DMS79 (cell line): Measurements from ENCODE around the gene ID3.
A peak's percentile ranks its signal among the peaks of the same experiment; 100 is the strongest.

Experiments
- DNase-seq: peaks from one replicate; lab custom pipeline; 2025; lab: John Stamatoyannopoulos, UW

ID3 gene

DNA sequence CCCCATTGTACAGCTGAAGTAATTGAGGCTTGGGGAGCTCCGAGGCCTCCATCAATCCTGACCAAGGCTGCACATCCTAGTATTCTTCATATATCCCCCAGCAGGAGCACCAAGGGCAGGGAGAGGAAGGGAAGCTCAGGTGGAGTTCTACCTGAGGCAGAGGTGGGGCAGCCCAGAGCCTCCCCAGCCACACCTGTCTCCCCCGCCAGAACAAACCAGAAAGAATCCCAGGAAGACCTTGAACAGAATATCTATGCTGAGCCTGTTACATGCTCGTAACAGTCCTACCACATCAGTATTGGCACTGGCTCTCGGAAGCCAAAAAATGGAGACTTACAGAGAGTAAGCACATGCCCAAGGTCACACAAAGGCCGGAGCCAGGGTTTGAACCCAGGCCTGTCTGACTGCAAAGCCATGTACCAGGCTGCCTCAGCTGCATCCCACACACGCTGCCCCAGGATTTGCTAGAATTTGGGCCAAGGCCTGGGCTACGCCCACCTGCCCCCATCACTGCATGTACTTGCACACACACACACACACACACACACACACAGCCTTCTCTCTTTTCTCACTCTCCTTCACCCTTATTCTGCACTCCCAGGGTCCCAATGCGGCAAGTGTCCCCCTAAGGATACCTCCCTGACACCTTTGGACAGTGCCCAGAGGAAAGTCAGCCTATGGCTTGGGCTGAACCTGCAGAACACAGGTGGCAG lies 32.8 kb downstream of the ID3 start:
- no peak for DNase-seq

DNA sequence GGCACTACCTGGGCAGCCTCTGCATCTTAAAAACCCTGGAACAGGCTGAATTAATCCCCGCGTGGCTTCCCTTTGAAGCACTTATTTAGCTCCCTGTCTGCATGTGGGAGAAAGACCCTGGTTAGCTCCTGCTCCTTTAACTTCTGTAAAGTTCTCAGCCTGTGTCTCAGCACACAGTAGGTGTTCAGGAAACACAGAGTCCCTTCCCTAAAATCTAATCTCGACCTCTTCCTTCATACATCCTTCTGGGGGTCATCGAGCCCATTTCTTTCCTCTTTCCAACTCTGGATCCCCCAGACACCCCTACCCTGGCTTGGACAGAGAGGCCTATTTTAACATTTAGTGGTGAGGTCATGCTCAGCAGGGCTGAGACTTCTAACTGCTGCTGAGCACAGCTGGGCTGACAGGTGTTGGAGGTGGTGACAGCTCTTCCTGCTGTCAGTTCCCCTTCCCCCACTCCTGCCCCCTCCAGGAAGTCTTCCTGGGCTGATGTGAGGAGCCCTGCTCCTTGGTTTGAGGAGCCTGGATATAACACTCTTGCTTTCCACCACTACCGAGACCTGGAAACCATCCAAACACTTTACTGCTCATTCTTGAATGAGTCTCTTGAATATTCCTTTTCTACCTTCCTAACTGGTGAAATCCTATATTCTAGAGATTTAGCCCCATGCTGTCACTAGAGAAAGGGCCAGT lies 33.6 kb downstream of the ID3 start:
- DNase-seq, result no peak

DNA sequence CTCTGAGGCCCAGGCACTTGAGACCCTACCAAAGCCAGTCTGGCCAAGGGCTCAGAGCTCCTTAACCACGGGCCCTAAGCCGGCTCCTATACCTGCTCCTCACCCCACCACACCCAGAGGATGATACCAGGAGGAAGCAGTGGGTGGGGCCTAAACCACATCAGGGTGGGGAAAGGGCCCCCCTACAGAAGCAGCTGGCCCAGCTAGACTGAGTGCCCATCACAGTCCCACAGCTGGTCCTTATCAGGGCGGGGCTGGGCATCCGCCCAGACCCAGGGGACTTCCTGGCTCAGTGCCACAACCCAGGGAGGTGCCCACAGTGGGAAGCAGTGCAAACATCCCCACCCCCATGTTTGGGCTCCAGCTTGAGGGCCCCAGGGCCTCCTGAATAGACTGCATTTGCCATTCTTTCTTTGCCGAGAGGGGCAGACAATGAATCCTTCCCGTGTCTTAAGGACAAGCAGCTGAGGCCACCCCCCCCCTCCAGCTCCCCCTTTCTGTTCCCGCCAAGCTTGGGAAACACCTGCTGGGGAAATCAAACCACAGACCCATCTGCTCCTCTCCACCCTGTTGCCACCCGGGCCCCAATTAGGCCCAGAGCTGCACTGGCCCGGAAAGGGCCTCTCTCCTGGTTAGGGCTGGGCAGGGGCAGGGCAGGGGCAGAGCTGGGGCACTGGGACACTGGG lies 34.4 kb downstream of the ID3 start:
- DNase-seq, result peak; percentile 84

DNA sequence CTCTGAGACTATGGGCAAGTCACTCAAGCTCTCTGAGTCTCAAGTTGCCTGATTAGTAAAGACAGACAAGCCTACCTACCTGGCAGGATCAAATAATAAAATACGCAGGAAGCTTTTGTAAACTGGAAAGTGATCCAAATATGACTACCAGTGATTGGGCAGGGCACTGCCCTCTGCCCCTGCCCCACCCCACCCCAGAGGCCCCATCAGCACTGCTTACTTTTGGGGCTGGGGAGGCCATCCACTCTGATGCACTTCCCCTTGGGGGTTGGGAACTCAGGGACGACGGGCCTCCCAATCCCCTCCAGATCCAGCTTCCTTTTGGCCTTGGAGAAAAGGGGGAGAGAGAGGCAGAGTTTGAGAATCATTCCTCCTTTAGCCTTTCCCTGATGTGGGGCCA lies 35.1 kb downstream of the ID3 start:
- no peak for DNase-seq

DNA sequence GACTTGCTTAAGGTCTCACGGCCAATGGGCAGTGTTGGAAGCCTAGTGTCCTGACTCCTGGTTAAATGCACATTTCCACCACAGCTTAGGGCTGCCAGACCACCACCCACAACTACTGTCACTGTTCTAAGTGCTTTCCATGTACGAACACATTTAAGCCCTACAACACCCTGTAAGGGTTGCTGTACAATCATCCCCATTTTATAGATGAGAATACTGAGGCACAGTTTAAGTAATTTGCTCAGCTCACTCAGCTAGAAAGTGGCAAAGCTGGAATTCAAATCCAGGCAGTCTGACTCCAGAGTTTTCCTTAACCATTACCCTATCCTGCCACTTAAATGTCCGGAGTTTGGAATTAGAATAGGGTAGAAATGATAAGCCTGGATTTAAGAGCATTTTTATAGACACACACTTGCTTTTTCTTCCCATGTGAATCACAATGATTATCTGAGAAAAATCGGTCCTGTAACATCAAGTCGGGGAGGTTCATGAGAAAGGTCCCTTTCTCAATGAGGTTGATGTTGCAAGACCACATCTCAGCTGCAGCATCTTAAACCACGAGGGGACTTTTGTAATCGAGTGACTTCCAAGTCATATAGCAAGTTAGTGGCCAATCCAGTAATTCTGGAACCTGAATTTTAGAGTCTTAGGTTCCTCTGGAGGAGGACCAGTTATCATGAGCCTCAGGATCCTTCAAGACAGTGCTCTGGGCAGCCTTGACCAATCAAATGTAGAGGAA lies 36.9 kb downstream of the ID3 start:
- DNase-seq, result no peak

DNA sequence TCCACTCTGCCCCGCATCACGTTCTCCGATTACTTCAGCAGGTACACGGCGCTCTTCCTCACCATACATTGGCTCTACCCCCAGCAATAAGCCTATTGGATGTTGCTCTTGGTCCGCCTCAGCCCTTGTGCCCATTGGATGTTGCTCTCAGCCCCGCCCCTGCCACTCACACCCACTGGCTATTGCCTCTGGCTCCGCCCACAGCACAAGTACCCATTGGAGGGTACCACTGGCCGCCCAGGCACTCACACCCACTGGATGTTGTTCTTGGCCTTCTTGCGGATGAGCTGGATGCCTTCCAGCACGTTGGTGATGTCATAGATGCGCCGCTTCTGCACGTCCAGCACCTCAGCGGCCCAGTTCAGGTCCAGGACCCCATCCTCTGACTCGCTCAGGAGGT lies 37.7 kb downstream of the ID3 start:
- no peak for DNase-seq

DNA sequence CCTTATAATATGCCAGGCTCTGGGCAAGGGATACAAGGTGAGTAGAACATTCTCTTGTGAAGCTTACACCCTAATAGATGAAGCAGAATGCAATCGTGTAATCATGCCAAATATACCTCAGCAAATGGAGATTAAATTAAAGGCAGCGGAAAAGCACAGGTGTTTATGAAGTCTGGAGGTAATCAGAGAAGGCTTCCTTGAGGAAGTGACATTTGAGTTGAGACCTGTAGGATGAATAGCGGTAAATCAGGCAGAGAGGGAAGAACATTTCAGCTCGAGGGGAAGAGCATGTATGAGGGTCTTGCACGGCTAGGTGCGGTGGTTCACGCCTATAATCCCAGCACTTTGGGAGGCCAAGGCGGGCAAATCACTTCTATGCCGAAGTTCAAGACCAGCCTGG lies 41.7 kb downstream of the ID3 start:
- no peak for DNase-seq

DNA sequence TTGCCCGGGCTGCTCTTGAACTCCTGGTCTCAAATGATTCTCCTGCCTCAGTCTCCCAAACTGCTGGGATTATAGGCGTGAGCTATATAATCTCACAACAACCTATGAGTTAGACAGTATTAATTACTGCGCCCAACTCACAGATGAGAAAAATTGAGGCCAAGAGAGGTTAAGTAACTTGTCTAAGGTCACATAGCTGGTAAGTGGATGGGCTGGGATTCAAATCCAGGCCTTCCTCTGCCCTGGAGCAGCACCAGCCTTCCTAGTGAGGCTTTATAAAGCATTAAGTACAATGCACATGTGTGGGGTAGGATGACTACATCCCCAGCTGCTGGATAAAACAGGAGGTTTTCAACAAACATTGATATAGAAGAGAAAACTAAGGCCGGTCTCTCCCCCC lies 43.4 kb downstream of the ID3 start:
- DNase-seq, result no peak

DNA sequence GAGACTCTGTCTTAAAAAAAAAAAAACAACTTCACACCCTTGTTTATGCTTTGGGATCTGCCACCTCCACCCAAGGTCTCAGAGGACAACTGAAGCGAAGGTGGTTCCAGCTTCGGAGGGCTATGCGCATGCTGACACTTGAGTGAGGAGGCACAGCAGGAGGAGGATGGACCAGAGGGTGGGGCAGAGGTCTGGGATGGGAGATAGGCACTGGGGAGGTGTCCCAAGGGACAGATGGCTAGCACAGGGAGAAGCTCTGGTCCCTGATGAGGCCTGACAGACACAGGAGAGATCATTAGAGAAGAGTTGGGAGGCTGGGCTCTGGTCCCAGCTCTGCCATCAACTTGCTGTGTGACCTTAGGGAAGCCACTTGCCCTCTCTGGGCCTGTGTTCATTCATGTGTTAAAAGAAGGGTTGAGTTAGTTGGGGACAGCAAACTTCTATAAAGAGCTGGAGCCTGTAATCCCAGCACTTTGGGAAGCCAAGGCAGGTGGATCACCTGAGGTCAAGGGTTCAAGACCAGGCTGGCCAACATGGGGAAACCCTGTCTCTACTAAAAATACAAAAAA lies 45.1 kb downstream of the ID3 start:
- no peak for DNase-seq

DNA sequence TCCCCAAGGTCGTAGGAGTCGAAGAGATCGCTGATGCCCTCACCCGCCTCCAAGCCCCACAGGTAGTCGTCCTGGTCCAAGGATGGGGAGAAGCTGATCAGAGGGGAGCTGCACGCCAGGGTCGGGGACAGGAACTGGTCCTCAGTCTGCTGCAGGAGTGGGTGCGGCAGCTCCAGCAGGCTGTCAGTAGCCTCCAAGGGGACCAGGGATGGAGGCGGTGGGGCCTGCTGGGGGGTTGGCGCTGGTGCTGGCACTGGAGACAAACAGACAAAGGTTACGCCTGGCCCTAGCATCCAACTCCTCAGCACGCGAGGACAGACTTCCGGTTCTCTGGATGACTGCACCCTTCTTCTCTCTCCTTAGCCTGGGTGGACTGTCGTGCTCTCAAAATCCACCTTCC lies 49.4 kb downstream of the ID3 start:
- no peak for DNase-seq
